GM23338 (cell line): ENCODE data around the gene LRRC17. TPM values are rescaled to one million over a fixed set of nuclear protein-coding genes. Genes with fewer than 3 reads are reported as not detected.
"Not testable (repeated sequence)": the region's sequence is repeated elsewhere in the genome, so short reads cannot be mapped to it uniquely, and the experiment has no call there.

ENCODE experiments used
- ATAC-seq: fragments of 200-7000 bp; cut with Tn5 transposase; 3 replicates; pipeline ENCODE4 v1.9.1; 2020
- DNase-seq: peaks from one replicate; pipeline ENCODE4 v3.0.0-alpha.2; 2015; ENCODE audit warnings: low spot score
- H2AFZ ChIP-seq: fragments of 200-600 bp; sonication (generic); 2 replicates; pipeline ENCODE4 v1.8.0; 2016; ENCODE audit warnings: antibody characterized with exemption, mild to moderate bottlenecking, moderate library complexity
- H3F3A ChIP-seq: fragments of 200-600 bp; sonication (generic); replicated peaks from 2 replicates; pipeline ENCODE4 v1.8.0; 2017; ENCODE audit warnings: antibody characterized with exemption, mixed run types, low read depth
- H3K27ac ChIP-seq: fragments of 200-600 bp; sonication (generic); 2 replicates; pipeline ENCODE4 v1.6.1; 2016; ENCODE audit warnings: low read depth
- H3K27me3 ChIP-seq: fragments of 200-600 bp; sonication (generic); 2 replicates; pipeline ENCODE4 v1.8.0; 2016; ENCODE audit warnings: mild to moderate bottlenecking, mixed run types, moderate library complexity; ENCODE audit not compliant: insufficient read depth
- H3K36me3 ChIP-seq: fragments of 200-600 bp; sonication (generic); 2 replicates; pipeline ENCODE4 v1.8.0; 2016; ENCODE audit warnings: mild to moderate bottlenecking; ENCODE audit not compliant: insufficient read depth
- H3K4me1 ChIP-seq: fragments of 200-600 bp; sonication (generic); 2 replicates; pipeline ENCODE4 v1.8.0; 2016; ENCODE audit warnings: mild to moderate bottlenecking, moderate library complexity; ENCODE audit not compliant: insufficient read depth
- H3K4me2 ChIP-seq: fragments of 200-600 bp; sonication (generic); 2 replicates; pipeline ENCODE4 v1.7.1; 2017; ENCODE audit warnings: mixed run types
- H3K4me3 ChIP-seq: fragments of 200-600 bp; sonication (generic); 2 replicates; pipeline ENCODE4 v1.6.1; 2016; ENCODE audit warnings: mixed run types
- H3K79me2 ChIP-seq: fragments of 200-600 bp; sonication (generic); replicated peaks from 2 replicates; pipeline ENCODE4 v1.8.0; 2017; ENCODE audit warnings: mild to moderate bottlenecking; ENCODE audit not compliant: insufficient read depth
- H3K9me2 ChIP-seq: fragments of 200-600 bp; sonication (generic); 2 replicates; pipeline ENCODE4 v1.8.0; 2017; ENCODE audit not compliant: insufficient read depth
- H4K20me1 ChIP-seq: fragments of 200-600 bp; sonication (generic); replicated peaks from 2 replicates; pipeline ENCODE4 v1.8.0; 2017; ENCODE audit warnings: mild to moderate bottlenecking; ENCODE audit not compliant: insufficient read depth
- H3K27ac Mint-ChIP-seq: 2 replicates; pipeline ENCODE4 v1.8.0; 2020; ENCODE audit warnings: inconsistent platforms, mild to moderate bottlenecking, moderate library complexity, mixed read lengths
- H3K27me3 Mint-ChIP-seq: 3 replicates; pipeline ENCODE4 v1.8.0; 2022; ENCODE audit warnings: low read depth, mild to moderate bottlenecking, moderate library complexity, mixed read lengths, inconsistent platforms; ENCODE audit not compliant: insufficient read depth, poor library complexity
- H3K36me3 Mint-ChIP-seq: 3 replicates; pipeline ENCODE4 v1.8.0; 2021; ENCODE audit warnings: low read depth, mild to moderate bottlenecking, inconsistent platforms, moderate library complexity, mixed read lengths
- H3K4me1 Mint-ChIP-seq: 3 replicates; pipeline ENCODE4 v1.8.0; 2020; ENCODE audit warnings: mild to moderate bottlenecking, inconsistent platforms, mixed read lengths
- H3K4me3 Mint-ChIP-seq: 3 replicates; pipeline ENCODE4 v1.8.0; 2021; ENCODE audit warnings: moderate library complexity, mild to moderate bottlenecking, inconsistent platforms, mixed read lengths
- H3K9me3 Mint-ChIP-seq: 3 replicates; pipeline ENCODE4 v1.8.0; 2020; ENCODE audit warnings: moderate library complexity, mild to moderate bottlenecking, inconsistent platforms, mixed read lengths
- EZH2 ChIP-seq: fragments of 200-600 bp; sonication (generic); IDR thresholded peaks from one replicate; pipeline ENCODE4 v1.8.0; 2017; ENCODE audit warnings: antibody characterized with exemption, mild to moderate bottlenecking, low read depth; ENCODE audit not compliant: unreplicated experiment
- JUNB ChIP-seq: IDR thresholded peaks from one replicate; pipeline ENCODE4 v1.6.1; 2016; ENCODE audit warnings: antibody characterized with exemption; ENCODE audit not compliant: unreplicated experiment
- NANOG ChIP-seq: IDR thresholded peaks from 2 replicates; pipeline ENCODE4 v1.6.1; 2016; ENCODE audit warnings: antibody characterized with exemption, borderline replicate concordance
- polyA plus RNA-seq: library from polyadenylated mRNA; unstranded; fragments of >200 nt; fragmentation: Nextera tagmentation; extraction: Ambion mirVana; gene quantifications from 2 replicates; pipeline ENCODE4 v1.2.1, GENCODE V29; 2016
- total RNA-seq: library from RNA; depleted of rRNA; stranded (reverse); fragments of >200 nt; shearing (Covaris generic); gene quantifications from 2 replicates; pipeline ENCODE4 v1.2.3, GENCODE V29; 2014
- TF ChIP-seq, protein P1 (sequence below), 2 experiments: fragments of 200-600 bp in 1 of 2; sonication (generic) in 1 of 2; conservative IDR thresholded peaks; 2 replicates each; pipeline versions ENCODE4 v1.5.1 to v1.6.1; 2016 to 2017; ENCODE audit warnings: antibody characterized with exemption in 2 of 2, low read depth in 2 of 2, mild to moderate bottlenecking in 2 of 2, moderate library complexity in 1 of 2
- TF ChIP-seq, protein P2 (sequence below): IDR thresholded peaks from 2 replicates; pipeline ENCODE4 v1.6.1; 2016; ENCODE audit warnings: antibody characterized with exemption

Gene LRRC17
- total and polyA plus RNA-seq, 2 experiments from 2014 or later: 2.8 to 3.1 TPM

GRCh38 chr7:102951839-102952238, 39.0 kb downstream of the LRRC17 start (continued):
- TF ChIP-seq NANOG (no peak), EZH2 (no peak)

DNA sequence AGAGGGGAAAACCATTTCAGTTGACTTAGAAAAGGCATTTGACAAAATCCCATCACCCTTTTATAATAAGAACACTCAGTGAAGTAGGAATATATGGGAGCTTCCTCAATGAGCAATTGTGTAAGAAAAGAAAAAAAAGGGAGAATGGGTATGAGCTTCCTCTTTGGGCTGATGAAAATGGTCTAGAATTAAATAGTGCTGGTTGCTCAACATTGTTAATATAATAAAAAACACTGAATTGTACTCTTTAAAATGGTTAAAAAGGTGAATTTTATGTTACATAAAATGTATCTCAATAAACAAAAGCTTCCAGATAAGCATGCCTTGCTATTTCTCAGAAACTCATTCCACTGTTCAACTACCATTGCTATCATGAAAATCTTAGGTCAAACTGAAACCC, 40.6 kb downstream of the LRRC17 start:
- peaks cover 18% of the 10 kb centered on the region; the same call in 1 of the 3 replicates for H3K36me3 Mint-ChIP-seq
- H3K4me2 ChIP-seq: no peak overlapping the region
- H3K27ac Mint-ChIP-seq: no peak overlapping the region
- no peaks in the 10 kb centered on the region for H3K27me3 ChIP-seq
- H3K9me3 Mint-ChIP-seq: peaks cover 28% of the 10 kb centered on the region
- no peak overlapping the region for H3K4me3 Mint-ChIP-seq
- no peaks in the 10 kb centered on the region for H4K20me1 ChIP-seq
- H3K4me1 Mint-ChIP-seq: no peaks in the 10 kb centered on the region
- H3K4me1 ChIP-seq: no peaks in the 10 kb centered on the region
- ATAC-seq (no peak), DNase-seq (no peak)
- no peaks in the 10 kb centered on the region for H3F3A ChIP-seq
- no peak for TF ChIP-seq JUNB
- TF ChIP-seq, protein P1, sequence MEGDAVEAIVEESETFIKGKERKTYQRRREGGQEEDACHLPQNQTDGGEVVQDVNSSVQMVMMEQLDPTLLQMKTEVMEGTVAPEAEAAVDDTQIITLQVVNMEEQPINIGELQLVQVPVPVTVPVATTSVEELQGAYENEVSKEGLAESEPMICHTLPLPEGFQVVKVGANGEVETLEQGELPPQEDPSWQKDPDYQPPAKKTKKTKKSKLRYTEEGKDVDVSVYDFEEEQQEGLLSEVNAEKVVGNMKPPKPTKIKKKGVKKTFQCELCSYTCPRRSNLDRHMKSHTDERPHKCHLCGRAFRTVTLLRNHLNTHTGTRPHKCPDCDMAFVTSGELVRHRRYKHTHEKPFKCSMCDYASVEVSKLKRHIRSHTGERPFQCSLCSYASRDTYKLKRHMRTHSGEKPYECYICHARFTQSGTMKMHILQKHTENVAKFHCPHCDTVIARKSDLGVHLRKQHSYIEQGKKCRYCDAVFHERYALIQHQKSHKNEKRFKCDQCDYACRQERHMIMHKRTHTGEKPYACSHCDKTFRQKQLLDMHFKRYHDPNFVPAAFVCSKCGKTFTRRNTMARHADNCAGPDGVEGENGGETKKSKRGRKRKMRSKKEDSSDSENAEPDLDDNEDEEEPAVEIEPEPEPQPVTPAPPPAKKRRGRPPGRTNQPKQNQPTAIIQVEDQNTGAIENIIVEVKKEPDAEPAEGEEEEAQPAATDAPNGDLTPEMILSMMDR (conservative IDR thresholded peaks at IDR 0.05; ENCODE audit: low read depth in 2 of 2): no peak
- TF ChIP-seq, protein P2, sequence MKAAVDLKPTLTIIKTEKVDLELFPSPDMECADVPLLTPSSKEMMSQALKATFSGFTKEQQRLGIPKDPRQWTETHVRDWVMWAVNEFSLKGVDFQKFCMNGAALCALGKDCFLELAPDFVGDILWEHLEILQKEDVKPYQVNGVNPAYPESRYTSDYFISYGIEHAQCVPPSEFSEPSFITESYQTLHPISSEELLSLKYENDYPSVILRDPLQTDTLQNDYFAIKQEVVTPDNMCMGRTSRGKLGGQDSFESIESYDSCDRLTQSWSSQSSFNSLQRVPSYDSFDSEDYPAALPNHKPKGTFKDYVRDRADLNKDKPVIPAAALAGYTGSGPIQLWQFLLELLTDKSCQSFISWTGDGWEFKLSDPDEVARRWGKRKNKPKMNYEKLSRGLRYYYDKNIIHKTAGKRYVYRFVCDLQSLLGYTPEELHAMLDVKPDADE: no peak
- H3K79me2 ChIP-seq: no peaks in the 10 kb centered on the region
- no peaks in the 10 kb centered on the region; the same call in 1 of the 2 replicates for H3K9me2 ChIP-seq
- no peaks in the 10 kb centered on the region for H3K27me3 Mint-ChIP-seq
- H3K4me3 ChIP-seq: no peak overlapping the region
- H2AFZ ChIP-seq: no peak overlapping the region
- H3K36me3 ChIP-seq: no peaks in the 10 kb centered on the region
- no peak overlapping the region for H3K27ac ChIP-seq

DNA sequence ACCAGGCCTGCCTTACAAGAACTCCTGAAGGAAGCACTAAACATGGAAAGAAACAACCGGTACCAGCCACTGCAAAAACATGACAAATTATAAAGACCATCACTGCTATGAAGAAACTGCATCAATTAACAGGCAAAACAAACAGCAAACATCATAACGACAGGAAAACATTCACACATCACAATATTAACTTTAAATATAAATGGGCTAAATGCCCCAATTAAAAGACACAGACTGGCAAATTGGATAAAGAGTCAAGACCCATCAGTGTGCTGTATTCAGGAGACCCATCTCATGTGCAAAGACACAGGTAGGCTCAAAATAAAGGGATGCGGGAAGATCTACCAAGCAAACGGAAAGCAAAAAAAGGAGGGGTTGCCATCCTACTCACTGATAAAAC, 41.6 kb downstream of the LRRC17 start:
- H3K36me3 ChIP-seq, H3K4me1 Mint-ChIP-seq, H3K9me2 ChIP-seq, H2AFZ ChIP-seq, H3K27ac ChIP-seq, H3F3A ChIP-seq, H3K79me2 ChIP-seq, H3K4me3 ChIP-seq, H4K20me1 ChIP-seq, H3K27me3 ChIP-seq, H3K4me3 Mint-ChIP-seq, H3K27me3 Mint-ChIP-seq, ATAC-seq, H3K4me2 ChIP-seq, H3K27ac Mint-ChIP-seq, DNase-seq, H3K4me1 ChIP-seq: not testable (repeated sequence)
- peaks cover 18% of the 10 kb centered on the region; the same call in 1 of the 3 replicates for H3K36me3 Mint-ChIP-seq
- peaks cover 28% of the 10 kb centered on the region for H3K9me3 Mint-ChIP-seq

- H3K27me3 Mint-ChIP-seq, H3K4me2 ChIP-seq, H3K4me1 ChIP-seq, H3K9me2 ChIP-seq, H3K27ac Mint-ChIP-seq, H3K79me2 ChIP-seq, H2AFZ ChIP-seq, H3K4me3 Mint-ChIP-seq, H3K27me3 ChIP-seq, H4K20me1 ChIP-seq, H3K4me1 Mint-ChIP-seq, DNase-seq, H3F3A ChIP-seq, ATAC-seq, H3K4me3 ChIP-seq, H3K36me3 ChIP-seq, H3K27ac ChIP-seq: not testable (repeated sequence)
- Mint-ChIP-seq H3K9me3 (peaks cover 32% of the 10 kb centered on the region), H3K36me3 (peaks cover 20% of the 10 kb centered on the region; the same call in 2 of the 3 replicates)
Measured at GRCh38 chr7:102958004-102958403, 45.2 kb downstream of the LRRC17 start.

DNA sequence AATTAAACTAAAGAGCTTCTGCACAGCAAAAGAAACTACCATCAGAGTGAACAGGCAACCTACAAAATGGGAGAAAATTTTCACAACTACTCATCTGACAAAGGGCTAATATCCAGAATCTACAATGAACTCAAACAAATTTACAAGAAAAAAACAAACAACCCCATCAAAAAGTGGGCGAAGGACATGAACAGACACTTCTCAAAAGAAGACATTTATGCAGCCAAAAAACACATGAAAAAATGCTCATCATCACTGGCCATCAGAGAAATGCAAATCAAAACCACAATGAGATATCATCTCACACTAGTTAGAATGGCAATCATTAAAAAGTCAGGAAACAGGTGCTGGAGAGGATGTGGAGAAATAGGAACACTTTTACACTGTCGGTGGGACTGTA, 49.2 kb downstream of the LRRC17 start:
- not testable (repeated sequence) for H3K36me3 ChIP-seq, H3K27me3 ChIP-seq, H3K79me2 ChIP-seq, H3K36me3 Mint-ChIP-seq, H3K27ac Mint-ChIP-seq, H3K9me2 ChIP-seq, H3K4me3 Mint-ChIP-seq, ATAC-seq, H3F3A ChIP-seq, H3K4me1 ChIP-seq, H3K27me3 Mint-ChIP-seq, H3K4me3 ChIP-seq, H4K20me1 ChIP-seq, H3K27ac ChIP-seq, H2AFZ ChIP-seq, DNase-seq, H3K4me1 Mint-ChIP-seq, H3K4me2 ChIP-seq
- H3K9me3 Mint-ChIP-seq: peaks cover 11% of the 10 kb centered on the region; the same call in 2 of the 3 replicates
